NCI-H82 (cell line): Measurements from ENCODE around the gene PPAN.

Experiments used
- DNase-seq: peaks from one replicate; lab custom pipeline; 2025; lab: John Stamatoyannopoulos, UW

PPAN gene

GRCh38 chr19:10113964-10114650 lies 7.9 kb downstream of the PPAN start:
- DNase-seq: peak; percentile 26

- peak; percentile 34 for DNase-seq
Measured at GRCh38 chr19:10114651-10115391, 8.7 kb downstream of the PPAN start.

- peak; percentile 35 for DNase-seq
Measured at GRCh38 chr19:10115392-10116084, 9.4 kb downstream of the PPAN start.

GRCh38 chr19:10116085-10116865 lies 10.1 kb downstream of the PPAN start:
- DNase-seq: peak; percentile 18

GRCh38 chr19:10116866-10117616 lies 10.9 kb downstream of the PPAN start:
- DNase-seq: no peak

- DNase-seq: no peak
Measured at GRCh38 chr19:10118960-10119359, 12.8 kb downstream of the PPAN start.

GRCh38 chr19:10120538-10121189 lies 14.5 kb downstream of the PPAN start:
- DNase-seq: no peak

GRCh38 chr19:10122045-10122444 lies 15.9 kb downstream of the PPAN start:
- no peak for DNase-seq

GRCh38 chr19:10124429-10124828 lies 18.3 kb downstream of the PPAN start:
- no peak for DNase-seq

GRCh38 chr19:10126213-10126639 lies 20.1 kb downstream of the PPAN start:
- DNase-seq: no peak

GRCh38 chr19:10132905-10133304 lies 26.7 kb downstream of the PPAN start:
- DNase-seq: no peak

- no peak for DNase-seq
Measured at GRCh38 chr19:10133596-10133995, 27.4 kb downstream of the PPAN start.

GRCh38 chr19:10134040-10134439 lies 27.9 kb downstream of the PPAN start:
- no peak for DNase-seq

GRCh38 chr19:10135551-10136334 lies 29.6 kb downstream of the PPAN start:
- DNase-seq: no peak

GRCh38 chr19:10136936-10137335 lies 30.8 kb downstream of the PPAN start:
- DNase-seq: no peak

- no peak for DNase-seq
Measured at GRCh38 chr19:10137751-10138682, 31.9 kb downstream of the PPAN start.

GRCh38 chr19:10138879-10139795 lies 33.0 kb downstream of the PPAN start:
- no peak for DNase-seq

- no peak for DNase-seq
Measured at GRCh38 chr19:10139952-10140351, 33.8 kb downstream of the PPAN start.
